K562 (cell line): ENCODE results near the gene P4HTM. TPM values are rescaled to one million over a fixed set of nuclear protein-coding genes. Genes with fewer than 3 reads are reported as not detected.

Source experiments
- CREM ChIP-seq: IDR thresholded peaks from 2 replicates; pipeline ENCODE4 v1.6.1; 2014; ENCODE audit warnings: antibody characterized with exemption, low read depth
- EHMT2 ChIP-seq: fragments of 450-650 bp; IDR thresholded peaks from 2 replicates; pipeline ENCODE4 v1.6.1; 2018; ENCODE audit warnings: antibody characterized with exemption
- HEY1 ChIP-seq: fragments of 250-450 bp; sonication (Bioruptor Pico); IDR thresholded peaks from 2 replicates; pipeline ENCODE4 v1.5.0; 2020; ENCODE audit warnings: mild to moderate bottlenecking, moderate library complexity, borderline replicate concordance
- HMGN3 ChIP-seq: IDR thresholded peaks from 2 replicates; pipeline ENCODE4 v1.6.1; 2011; ENCODE audit warnings: borderline replicate concordance, low read depth, mild to moderate bottlenecking, mixed read lengths, low read length; ENCODE audit not compliant: insufficient read length; ENCODE audit errors: extremely low read depth
- IRF1 ChIP-seq: sonication (generic); formaldehyde crosslinking; IDR thresholded peaks from 2 replicates; pipeline ENCODE4 v1.8.0; 2022; ENCODE audit warnings: missing genetic modification reagents, mild to moderate bottlenecking, borderline replicate concordance
- MAZ ChIP-seq, 2 experiments: fragments of 450-650 bp in 1 of 2; sonication (generic) in 1 of 2; formaldehyde crosslinking; IDR thresholded peaks in 1 of 2; conservative IDR thresholded peaks in 1 of 2; 2 replicates each; pipeline versions ENCODE4 v1.4.0 to v1.5.0; 2020; ENCODE audit warnings: mild to moderate bottlenecking in 1 of 2, missing genetic modification reagents in 1 of 2
- MBD1 ChIP-seq: fragments of 250-450 bp; sonication (Bioruptor Pico); IDR thresholded peaks from 2 replicates; pipeline ENCODE4 v1.8.0; 2022; ENCODE audit warnings: inconsistent platforms
- MXI1 ChIP-seq: IDR thresholded peaks from 2 replicates; pipeline ENCODE4 v1.6.1; 2011; ENCODE audit warnings: low read depth, mild to moderate bottlenecking, improper control_type of control experiment, low read length
- NCOA2 ChIP-seq, 2 experiments: fragments of 450-650 bp; IDR thresholded peaks; 2 replicates each; pipeline ENCODE4 v1.6.1; 2018; ENCODE audit warnings: mild to moderate bottlenecking in 2 of 2, moderate library complexity in 1 of 2; ENCODE audit not compliant: partially characterized antibody in 2 of 2
- NFRKB ChIP-seq: fragments of 450-650 bp; IDR thresholded peaks from 2 replicates; pipeline ENCODE4 v1.6.1; 2016; ENCODE audit warnings: low read depth
- POLR3A ChIP-seq: IDR thresholded peaks from 2 replicates; pipeline ENCODE4 v1.6.1; 2011; ENCODE audit warnings: borderline replicate concordance, mild to moderate bottlenecking, moderate library complexity; ENCODE audit not compliant: insufficient read length, insufficient read depth; ENCODE audit errors: extremely low read depth
- PURB ChIP-seq: sonication (generic); formaldehyde crosslinking; IDR thresholded peaks from 2 replicates; pipeline ENCODE4 v1.9.0; 2021; ENCODE audit warnings: low read depth, mild to moderate bottlenecking, missing genetic modification reagents
- SOX6 ChIP-seq: fragments of 450-650 bp; IDR thresholded peaks from 2 replicates; pipeline ENCODE4 v1.6.1; 2014; ENCODE audit warnings: mild to moderate bottlenecking
- SRF ChIP-seq, 2 experiments: fragments of 250-450, 450-650 bp in 1 of 2; sonication (Bioruptor Pico) in 1 of 2; sonication (generic) in 1 of 2; formaldehyde crosslinking; IDR thresholded peaks; 2 replicates each; pipeline versions ENCODE4 v1.5.0 to v1.5.1; 2020 to 2022; ENCODE audit warnings: mild to moderate bottlenecking in 1 of 2, missing genetic modification reagents in 1 of 2
- TBP ChIP-seq: optimal IDR thresholded peaks from 2 replicates; pipeline ENCODE3; 2011; ENCODE audit warnings: low read depth, low read length, improper control_type of control experiment
- XRCC4 ChIP-seq: IDR thresholded peaks from one replicate; pipeline ENCODE4 v1.6.1; 2011; ENCODE audit not compliant: insufficient read depth, insufficient read length; ENCODE audit errors: extremely low read depth
- ZBTB2 ChIP-seq: fragments of 450-650 bp; IDR thresholded peaks from 2 replicates; pipeline ENCODE4 v1.6.1; 2016; ENCODE audit warnings: antibody characterized with exemption
- ZFPM2 ChIP-seq: fragments of 250-450 bp; sonication (Bioruptor Pico); IDR thresholded peaks from 2 replicates; pipeline ENCODE4 v1.5.1; 2022; ENCODE audit warnings: mild to moderate bottlenecking
- ZKSCAN1 ChIP-seq: fragments of 150-350 bp; IDR thresholded peaks from 2 replicates; pipeline ENCODE4 v1.6.1; 2016; ENCODE audit warnings: low read depth, low read length
- ZNF77 ChIP-seq: fragments of 250-450 bp; sonication (Bioruptor Pico); IDR thresholded peaks from 2 replicates; pipeline ENCODE4 v1.5.0; 2020
- ZSCAN29 ChIP-seq: fragments of 450-650 bp; IDR thresholded peaks from 2 replicates; pipeline ENCODE4 v1.6.1; 2017
- polyA plus RNA-seq, 8 experiments: library from polyadenylated mRNA; depleted of rRNA in 4 of 8; stranded (reverse) in 5 of 8; unstranded in 3 of 8; fragments of >200 nt; fragmentation: Nextera tagmentation in 2 of 8; fragmentation: Illumina TruSeq in 1 of 8; extraction: Ambion mirVana in 2 of 8; extraction: Trizol in 1 of 8; gene quantifications; 2 replicates each; pipeline versions ENCODE4 v1.2.1 to v1.2.3, GENCODE V29; 2011 to 2014; ENCODE audit warnings: inconsistent platforms in 1 of 8, missing spikeins in 1 of 8
- total RNA-seq, 7 experiments: library from RNA; depleted of rRNA in 6 of 7; stranded (reverse); fragments of >200 nt in 6 of 7; fragmentation: Illumina TruSeq in 2 of 7; extraction: Trizol in 2 of 7; gene quantifications; 2 replicates each; pipeline versions ENCODE4 v1.2.1 to v1.2.3, GENCODE V29; 2011 to 2021; ENCODE audit warnings: low replicate concordance in 1 of 7
- TF ChIP-seq, protein P1 (sequence below): fragments of 450-650 bp; formaldehyde crosslinking; IDR thresholded peaks from 2 replicates; pipeline ENCODE4 v1.4.0; 2020; ENCODE audit warnings: mild to moderate bottlenecking, moderate library complexity

P4HTM gene
- total and polyA plus RNA-seq, 9 of the 15 experiments (the other 6 are each of a cell fraction or from before 2014, with no cell fraction given), result 0.09 to 0.66 (median 0.25) TPM; not detected in 2

GRCh38 chr3:48989796-48990635 is at the start of gene P4HTM (continued):
- TF ChIP-seq CREM (peak; percentile 92), PURB (CRISPR knock-in tag) (no peak), ZBTB2 (peak; percentile 68; the same call in 1 of the 2 replicates), MXI1 (no peak), MAZ (CRISPR knock-in tag; conservative IDR thresholded peaks at IDR 0.05 in 1 of 2, IDR thresholded peaks at IDR 0.05 in 1 of 2) (peak; percentile 62 to 90), ZFPM2 (CRISPR knock-in tag) (no peak), HMGN3 (peak; percentile 88), SRF (CRISPR knock-in tag; IDR thresholded peaks at IDR 0.05) (no peak), TBP (peak; percentile 43), MBD1 (peak; percentile 69; the same call in 1 of the 2 replicates), EHMT2 (no peak), NFRKB (0 out of 2 replicates have a peak, but pooled peaks have one; percentile 38), HEY1 (no peak), NCOA2 (IDR thresholded peaks at IDR 0.05; ENCODE audit: partially characterized antibody in 2 of 2) (no peak), IRF1 (CRISPR knock-in tag) (no peak), SOX6 (no peak), ZSCAN29 (no peak), POLR3A (no peak), ZNF77 (CRISPR knock-in tag) (no peak), XRCC4 (no peak), ZKSCAN1 (0 out of 2 replicates have a peak, but pooled peaks have one; percentile 26)
- TF ChIP-seq, protein P1, sequence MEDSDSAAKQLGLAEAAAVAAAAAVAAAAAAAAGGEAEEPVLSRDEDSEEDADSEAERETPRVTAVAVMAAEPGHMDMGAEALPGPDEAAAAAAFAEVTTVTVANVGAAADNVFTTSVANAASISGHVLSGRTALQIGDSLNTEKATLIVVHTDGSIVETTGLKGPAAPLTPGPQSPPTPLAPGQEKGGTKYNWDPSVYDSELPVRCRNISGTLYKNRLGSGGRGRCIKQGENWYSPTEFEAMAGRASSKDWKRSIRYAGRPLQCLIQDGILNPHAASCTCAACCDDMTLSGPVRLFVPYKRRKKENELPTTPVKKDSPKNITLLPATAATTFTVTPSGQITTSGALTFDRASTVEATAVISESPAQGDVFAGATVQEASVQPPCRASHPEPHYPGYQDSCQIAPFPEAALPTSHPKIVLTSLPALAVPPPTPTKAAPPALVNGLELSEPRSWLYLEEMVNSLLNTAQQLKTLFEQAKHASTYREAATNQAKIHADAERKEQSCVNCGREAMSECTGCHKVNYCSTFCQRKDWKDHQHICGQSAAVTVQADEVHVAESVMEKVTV (CRISPR knock-in tag), result no peak
